IMR-90 (cell line): ENCODE data around the gene TNFSF12. TPM values are rescaled to one million over a fixed set of nuclear protein-coding genes. Genes with fewer than 3 reads are reported as not detected.

ENCODE experiments used
- polyA plus RNA-seq, 3 experiments: library from polyadenylated mRNA; depleted of rRNA; stranded (reverse); fragments of >200 nt; gene quantifications; 2 replicates each; pipeline ENCODE4 v1.2.3, GENCODE V29; 2012; ENCODE audit warnings: low replicate concordance in 1 of 3
- total RNA-seq: library from RNA; depleted of rRNA; stranded (reverse); fragments of >200 nt; gene quantifications from 2 replicates; pipeline ENCODE4 v1.2.3, GENCODE V29; 2012
- TF ChIP-seq, protein P1 (sequence below): conservative IDR thresholded peaks from 2 replicates; pipeline ENCODE4 v1.5.1; 2012; ENCODE audit warnings: mild to moderate bottlenecking, low read depth, low read length, improper control_type of control experiment

TNFSF12 gene
- total and polyA plus RNA-seq, 2 of the 4 experiments (the other 2 are of a cell fraction) = 2.7 to 22.0 TPM

DNA sequence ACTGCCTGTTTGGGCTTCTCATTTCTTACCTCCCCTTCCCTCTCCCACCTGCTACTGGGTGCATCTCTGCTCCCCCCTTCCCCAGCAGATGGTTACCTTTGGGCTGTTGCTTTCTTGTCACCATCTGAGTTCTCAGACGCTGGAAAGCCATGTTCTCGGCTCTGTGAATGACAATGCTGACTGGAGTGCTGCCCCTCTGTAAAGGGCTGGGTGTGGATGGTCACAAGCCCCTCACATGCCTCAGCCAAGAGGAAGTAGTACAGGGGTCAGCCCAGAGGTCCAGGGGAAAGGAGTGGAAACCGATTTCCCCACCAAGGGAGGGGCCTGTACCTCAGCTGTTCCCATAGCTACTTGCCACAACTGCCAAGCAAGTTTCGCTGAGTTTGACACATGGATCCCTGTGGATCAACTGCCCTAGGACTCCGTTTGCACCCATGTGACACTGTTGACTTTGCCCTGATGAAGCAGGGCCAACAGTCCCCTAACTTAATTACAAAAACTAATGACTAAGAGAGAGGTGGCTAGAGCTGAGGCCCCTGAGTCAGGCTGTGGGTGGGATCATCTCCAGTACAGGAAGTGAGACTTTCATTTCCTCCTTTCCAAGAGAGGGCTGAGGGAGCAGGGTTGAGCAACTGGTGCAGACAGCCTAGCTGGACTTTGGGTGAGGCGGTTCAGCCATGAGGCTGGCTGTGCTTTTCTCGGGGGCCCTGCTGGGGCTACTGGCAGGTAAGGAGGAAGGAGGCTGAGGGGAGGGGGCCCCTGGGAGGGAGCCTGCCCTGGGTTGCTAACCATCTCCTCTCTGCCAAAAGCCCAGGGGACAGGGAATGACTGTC lies 30.4 kb downstream of the TNFSF12 start, which contains the start of gene CD68 (continued):
- TF ChIP-seq, protein P1, sequence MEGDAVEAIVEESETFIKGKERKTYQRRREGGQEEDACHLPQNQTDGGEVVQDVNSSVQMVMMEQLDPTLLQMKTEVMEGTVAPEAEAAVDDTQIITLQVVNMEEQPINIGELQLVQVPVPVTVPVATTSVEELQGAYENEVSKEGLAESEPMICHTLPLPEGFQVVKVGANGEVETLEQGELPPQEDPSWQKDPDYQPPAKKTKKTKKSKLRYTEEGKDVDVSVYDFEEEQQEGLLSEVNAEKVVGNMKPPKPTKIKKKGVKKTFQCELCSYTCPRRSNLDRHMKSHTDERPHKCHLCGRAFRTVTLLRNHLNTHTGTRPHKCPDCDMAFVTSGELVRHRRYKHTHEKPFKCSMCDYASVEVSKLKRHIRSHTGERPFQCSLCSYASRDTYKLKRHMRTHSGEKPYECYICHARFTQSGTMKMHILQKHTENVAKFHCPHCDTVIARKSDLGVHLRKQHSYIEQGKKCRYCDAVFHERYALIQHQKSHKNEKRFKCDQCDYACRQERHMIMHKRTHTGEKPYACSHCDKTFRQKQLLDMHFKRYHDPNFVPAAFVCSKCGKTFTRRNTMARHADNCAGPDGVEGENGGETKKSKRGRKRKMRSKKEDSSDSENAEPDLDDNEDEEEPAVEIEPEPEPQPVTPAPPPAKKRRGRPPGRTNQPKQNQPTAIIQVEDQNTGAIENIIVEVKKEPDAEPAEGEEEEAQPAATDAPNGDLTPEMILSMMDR = no peak
